CD8-positive, alpha-beta memory T cell (primary cell): Measurements from ENCODE around the gene SCRT2. TPM values are rescaled to one million over a fixed set of nuclear protein-coding genes. Genes with fewer than 3 reads are reported as not detected.
A peak's percentile ranks its signal among the peaks of the same experiment; 100 is the strongest.

ENCODE experiments used
- CTCF ChIA-PET: fragments of 350-600 bp; sonication (Branson Sonifier 250); formaldehyde crosslinking; loops from one replicate; lab custom pipeline; 2021; ENCODE audit warnings: antibody characterized with exemption; lab: Charles Lee
- POLR2A ChIA-PET: fragments of 350-600 bp; sonication (Branson Sonifier 250); formaldehyde crosslinking; loops from one replicate; lab custom pipeline; 2021; ENCODE audit warnings: antibody characterized with exemption; lab: Charles Lee
- DNase-seq, 5 donors: peaks; one replicate each; pipeline versions ENCODE4 v3.0.0 to v3.0.0-alpha.2; 2020 to 2022; ENCODE audit warnings: mixed read lengths in 1 of 5
- H3K27ac ChIP-seq: one replicate; pipeline ENCODE4 v1.7.0; 2013; ENCODE audit warnings: low read depth, mild to moderate bottlenecking, low read length, moderate library complexity
- H3K27me3 ChIP-seq: 2 replicates; pipeline ENCODE4 v1.7.0; 2013; ENCODE audit warnings: low read length, mild to moderate bottlenecking; ENCODE audit not compliant: insufficient read depth, poor library complexity, severe bottlenecking
- H3K36me3 ChIP-seq: 2 replicates; pipeline ENCODE4 v1.7.0; 2013; ENCODE audit warnings: mild to moderate bottlenecking, low read length, moderate library complexity; ENCODE audit not compliant: insufficient read depth
- H3K4me1 ChIP-seq: 2 replicates; pipeline ENCODE4 v1.7.0; 2013; ENCODE audit warnings: mild to moderate bottlenecking, low read length, moderate library complexity; ENCODE audit not compliant: insufficient read depth
- H3K4me3 ChIP-seq: 2 replicates; pipeline ENCODE4 v1.7.0; 2013; ENCODE audit warnings: mild to moderate bottlenecking, low read length
- H3K9me3 ChIP-seq: 2 replicates; pipeline ENCODE4 v1.7.0; 2013; ENCODE audit warnings: mild to moderate bottlenecking, low read length
- H3K27ac Mint-ChIP-seq, 8 donors: one replicate each; pipeline ENCODE4 v1.8.0; 2020 to 2021; ENCODE audit warnings: mixed read lengths in 8 of 8, mild to moderate bottlenecking in 6 of 8, inconsistent platforms in 3 of 8, moderate library complexity in 3 of 8
- H3K27me3 Mint-ChIP-seq, 2 donors: one replicate each; pipeline ENCODE4 v1.8.0; 2020 to 2021; ENCODE audit warnings: mixed read lengths in 2 of 2, mild to moderate bottlenecking in 1 of 2, moderate library complexity in 1 of 2
- H3K36me3 Mint-ChIP-seq, 3 donors: one replicate each; pipeline ENCODE4 v1.8.0; 2020 to 2021; ENCODE audit warnings: mixed read lengths in 3 of 3, inconsistent platforms in 1 of 3, mild to moderate bottlenecking in 1 of 3
- H3K4me1 Mint-ChIP-seq, 3 donors: one replicate each; pipeline ENCODE4 v1.8.0; 2020 to 2021; ENCODE audit warnings: mixed read lengths in 3 of 3, inconsistent platforms in 1 of 3, mild to moderate bottlenecking in 1 of 3
- H3K4me3 Mint-ChIP-seq, 7 donors: one replicate each; pipeline ENCODE4 v1.8.0; 2020 to 2021; ENCODE audit warnings: mixed read lengths in 7 of 7, mild to moderate bottlenecking in 6 of 7, moderate library complexity in 4 of 7, inconsistent platforms in 2 of 7
- H3K9me3 Mint-ChIP-seq, 5 donors: one replicate each; pipeline ENCODE4 v1.8.0; 2020 to 2022; ENCODE audit warnings: mixed read lengths in 5 of 5, mild to moderate bottlenecking in 3 of 5, moderate library complexity in 2 of 5, inconsistent platforms in 1 of 5
- polyA plus RNA-seq: library from polyadenylated mRNA; unstranded; fragments of 300-500 nt; fragmentation: Illumina TruSeq; gene quantifications from one replicate; pipeline ENCODE4 v1.2.3, GENCODE V29; 2021
- total RNA-seq, 2 experiments: library from RNA; stranded (reverse); gene quantifications; one replicate each; pipeline ENCODE4 v1.2.3, GENCODE V29; 2021

Gene SCRT2
- total and polyA plus RNA-seq, 3 experiments from 2014 or later, result not detected

DNA sequence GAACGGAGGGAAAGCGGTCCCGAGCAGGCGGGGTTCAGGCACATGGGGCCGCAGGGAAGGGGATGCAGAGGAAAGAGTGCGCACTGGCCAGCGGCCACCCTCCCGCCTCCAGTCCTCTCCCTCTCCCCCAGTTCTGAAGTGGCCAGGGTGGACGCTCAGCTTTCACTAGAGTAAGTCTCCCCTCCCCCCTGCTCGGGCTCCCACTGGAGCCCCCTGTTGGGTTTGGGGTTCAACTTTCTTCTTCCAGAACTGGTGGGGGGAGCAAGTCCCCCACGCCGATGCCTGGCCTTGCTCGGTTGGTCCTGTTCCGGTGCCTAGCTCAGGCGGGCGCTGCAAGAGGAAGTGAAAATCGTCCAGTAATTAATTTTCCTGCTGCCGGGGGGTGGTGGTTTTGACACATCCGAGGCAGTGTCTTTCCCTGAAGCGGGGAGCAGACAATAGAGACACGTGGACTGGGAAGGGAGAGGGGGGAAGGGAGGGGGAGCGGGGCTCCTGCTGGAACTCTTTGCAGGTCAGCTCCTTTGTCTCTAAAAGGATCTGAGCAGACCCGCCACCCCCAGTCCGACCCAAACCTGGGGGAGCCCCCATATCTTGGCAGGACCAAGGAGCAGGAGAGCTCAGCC, 824 bp upstream of the SCRT2 start:
- peaks cover 0 to 1% (median 0%) of the 10 kb centered on the region in 3 donors for H3K36me3 Mint-ChIP-seq
- H3K4me1 Mint-ChIP-seq, result peaks cover 4 to 9% (median 6%) of the 10 kb centered on the region in 3 donors
- H3K4me3 Mint-ChIP-seq, result no peak overlapping the region
- H3K27me3 Mint-ChIP-seq, result peaks cover 66 to 83% of the 10 kb centered on the region in 2 donors
- POLR2A ChIA-PET, result interaction anchor here (0.6 kb wide), 1 partner anchor 32 kb away, joined by 3 read pairs; no protein-coding TSS in a partner anchor
- Histone ChIP-seq H3K27me3 (peaks cover 55% of the 10 kb centered on the region), H3K4me3 (no peak overlapping the region), H3K36me3 (no peaks in the 10 kb centered on the region), H3K27ac (no peak overlapping the region), H3K4me1 (peaks cover 6% of the 10 kb centered on the region), H3K9me3 (no peaks in the 10 kb centered on the region)
- no peak for DNase-seq
- peaks cover 0 to 4% (median 0%) of the 10 kb centered on the region in 5 donors for H3K9me3 Mint-ChIP-seq
- CTCF ChIA-PET, result no interaction called here
- H3K27ac Mint-ChIP-seq, result peak overlapping the region in 1 of 8 donors; percentile 12

DNA sequence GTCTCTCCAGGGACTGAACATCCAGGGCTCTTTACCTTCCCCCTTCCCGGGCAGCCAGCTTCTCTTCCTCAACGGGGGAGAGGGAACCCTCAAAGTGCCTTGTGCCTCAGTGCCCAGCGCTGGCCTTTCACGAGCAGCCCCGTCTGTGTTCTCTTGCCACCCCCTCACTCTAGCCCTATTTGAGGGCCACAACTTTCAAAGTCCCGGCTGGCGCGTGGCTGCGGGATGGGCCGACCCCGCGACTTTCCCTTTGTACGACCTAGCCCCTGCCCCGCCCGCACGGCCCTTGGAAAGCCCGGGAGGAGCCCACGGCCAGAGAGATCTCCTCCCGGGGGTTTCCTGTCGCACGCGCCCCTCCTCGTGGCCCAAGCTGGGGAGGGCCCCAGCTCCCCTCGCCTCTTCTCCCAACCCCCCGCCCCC, 559 bp downstream of the SCRT2 start:
- DNase-seq, result no peak
- H3K27me3 ChIP-seq, result peaks cover 55% of the 10 kb centered on the region
- H3K4me1 ChIP-seq, result peaks cover 6% of the 10 kb centered on the region
- peaks cover 0 to 1% (median 0%) of the 10 kb centered on the region in 3 donors for H3K36me3 Mint-ChIP-seq
- H3K9me3 ChIP-seq, result no peaks in the 10 kb centered on the region
- H3K4me1 Mint-ChIP-seq, result peaks cover 5 to 9% (median 6%) of the 10 kb centered on the region in 3 donors
- ChIA-PET POLR2A (no interaction called here), CTCF (no interaction called here)
- H3K27ac Mint-ChIP-seq, result no peak overlapping the region
- no peaks in the 10 kb centered on the region for H3K36me3 ChIP-seq
- H3K4me3 ChIP-seq, result no peak overlapping the region
- H3K9me3 Mint-ChIP-seq, result peaks cover 0 to 4% (median 0%) of the 10 kb centered on the region in 5 donors
- H3K27ac ChIP-seq, result no peak overlapping the region
- H3K27me3 Mint-ChIP-seq, result peaks cover 62 to 83% of the 10 kb centered on the region in 2 donors
- no peak overlapping the region for H3K4me3 Mint-ChIP-seq

- H3K4me3 Mint-ChIP-seq, result no peak overlapping the region
- Histone ChIP-seq H3K27me3 (peaks cover 47% of the 10 kb centered on the region), H3K27ac (peak overlapping the region; percentile 48), H3K4me1 (peaks cover 6% of the 10 kb centered on the region), H3K4me3 (no peak overlapping the region), H3K36me3 (no peaks in the 10 kb centered on the region), H3K9me3 (no peaks in the 10 kb centered on the region)
- CTCF ChIA-PET, result no interaction called here
- H3K4me1 Mint-ChIP-seq, result peaks cover 5 to 9% (median 6%) of the 10 kb centered on the region in 3 donors
- peaks cover 0 to 4% (median 0%) of the 10 kb centered on the region in 5 donors for H3K9me3 Mint-ChIP-seq
- POLR2A ChIA-PET, result no interaction called here
- H3K27ac Mint-ChIP-seq, result no peak overlapping the region
- no peak for DNase-seq
- peaks cover 53 to 71% of the 10 kb centered on the region in 2 donors for H3K27me3 Mint-ChIP-seq
- H3K36me3 Mint-ChIP-seq, result peaks cover 0 to 1% (median 0%) of the 10 kb centered on the region in 3 donors
These were observed 2.0 kb downstream of the SCRT2 start for GRCh38 chr20:673603-674001.

DNA sequence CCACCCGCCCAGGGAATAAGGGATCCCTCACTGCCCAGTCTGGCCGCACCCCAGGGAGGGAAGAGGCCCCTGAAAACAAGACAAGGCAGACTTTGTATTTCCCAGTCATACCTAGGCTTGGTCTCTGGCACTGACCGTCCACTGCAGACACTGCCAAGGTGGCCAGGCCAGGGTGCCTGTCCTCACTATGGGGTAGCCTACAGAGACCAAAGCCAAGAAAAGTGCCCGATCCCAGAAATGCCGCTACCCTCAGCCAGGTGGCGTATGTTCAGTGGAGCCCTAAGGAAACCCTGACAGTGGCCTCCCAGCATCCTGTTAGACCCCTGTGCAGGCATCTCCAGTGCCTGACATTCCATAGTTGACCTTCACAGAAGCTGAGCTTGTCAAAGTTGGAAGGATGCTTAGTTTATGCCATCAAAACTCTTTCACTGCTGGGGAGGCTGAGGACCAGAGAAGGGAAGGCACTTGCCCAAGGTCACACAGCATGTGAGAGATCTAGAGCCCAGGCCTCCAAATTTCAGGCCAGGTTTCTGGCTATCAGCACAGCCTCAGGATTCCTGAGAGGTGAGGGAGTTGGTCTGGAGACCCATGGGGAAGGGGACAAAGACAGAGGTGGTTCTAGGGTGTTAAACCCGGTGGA, 2.5 kb downstream of the SCRT2 start:
- no peaks in the 10 kb centered on the region for H3K36me3 ChIP-seq
- H3K9me3 Mint-ChIP-seq, result peaks cover 0 to 3% (median 0%) of the 10 kb centered on the region in 5 donors
- peak overlapping the region; percentile 48 for H3K27ac ChIP-seq
- H3K27me3 Mint-ChIP-seq, result peaks cover 48 to 71% of the 10 kb centered on the region in 2 donors
- H3K36me3 Mint-ChIP-seq, result peaks cover 0 to 1% (median 0%) of the 10 kb centered on the region in 3 donors
- POLR2A ChIA-PET, result no interaction called here
- H3K9me3 ChIP-seq, result no peaks in the 10 kb centered on the region
- CTCF ChIA-PET, result no interaction called here
- H3K27me3 ChIP-seq, result peaks cover 43% of the 10 kb centered on the region
- H3K27ac Mint-ChIP-seq, result no peak overlapping the region
- DNase-seq, result no peak
- H3K4me3 Mint-ChIP-seq, result no peak overlapping the region
- peaks cover 5 to 9% (median 6%) of the 10 kb centered on the region in 3 donors for H3K4me1 Mint-ChIP-seq
- peaks cover 6% of the 10 kb centered on the region for H3K4me1 ChIP-seq
- no peak overlapping the region for H3K4me3 ChIP-seq

DNA sequence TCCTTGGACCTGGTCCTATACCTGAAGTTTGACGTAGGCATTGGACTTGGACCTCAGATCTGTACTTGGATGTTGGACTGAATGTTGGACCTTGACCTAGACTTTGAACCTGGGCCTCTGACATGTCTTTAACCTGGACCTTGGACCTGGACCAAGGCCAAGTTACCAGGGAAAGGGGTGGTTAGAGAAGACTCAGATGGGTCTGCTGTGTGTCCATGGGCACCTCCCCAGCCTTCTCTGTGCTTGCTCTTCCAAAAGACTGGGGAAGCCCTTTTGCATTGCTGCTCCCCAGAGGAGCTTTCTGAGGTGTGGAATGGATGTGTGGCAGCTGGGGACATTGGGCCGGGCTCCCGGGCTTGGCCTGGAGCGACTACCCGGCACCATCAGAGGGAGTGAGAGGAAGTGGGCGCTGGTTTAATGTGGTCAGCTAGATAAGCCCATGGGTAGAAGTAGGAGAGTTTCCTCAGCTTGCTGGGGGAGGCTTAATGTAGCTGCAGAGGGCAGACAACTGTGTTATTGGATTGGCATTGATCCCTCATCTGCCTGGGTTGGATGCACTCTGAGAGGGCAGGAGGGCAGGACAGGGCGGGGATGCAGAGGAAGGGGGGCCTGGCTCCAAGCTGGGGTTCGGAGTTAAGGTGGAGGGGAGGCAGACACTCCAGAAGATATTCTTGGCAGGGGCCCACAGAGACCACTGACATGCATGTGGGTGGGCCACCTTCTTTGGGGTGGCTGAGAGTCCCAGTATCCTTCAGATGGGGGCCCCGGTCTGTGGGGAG, 4.2 kb downstream of the SCRT2 start:
- H3K27ac ChIP-seq, result peak overlapping the region; percentile 73
- ChIA-PET POLR2A (no interaction called here), CTCF (no interaction called here)
- no peak overlapping the region for H3K4me3 Mint-ChIP-seq
- H3K9me3 ChIP-seq, result no peaks in the 10 kb centered on the region
- H3K4me1 ChIP-seq, result peaks cover 6% of the 10 kb centered on the region
- H3K27ac Mint-ChIP-seq, result no peak overlapping the region
- no peak overlapping the region for H3K4me3 ChIP-seq
- peaks cover 0 to 1% (median 0%) of the 10 kb centered on the region in 3 donors for H3K36me3 Mint-ChIP-seq
- DNase-seq, result no peak
- peaks cover 31% of the 10 kb centered on the region for H3K27me3 ChIP-seq
- peaks cover 35 to 77% of the 10 kb centered on the region in 2 donors for H3K27me3 Mint-ChIP-seq
- H3K36me3 ChIP-seq, result no peaks in the 10 kb centered on the region
- peaks cover 0 to 3% (median 0%) of the 10 kb centered on the region in 5 donors for H3K9me3 Mint-ChIP-seq
- peaks cover 5 to 9% (median 6%) of the 10 kb centered on the region in 3 donors for H3K4me1 Mint-ChIP-seq

- DNase-seq, result no peak
- peaks cover 0 to 6% (median 2%) of the 10 kb centered on the region in 3 donors for H3K4me1 Mint-ChIP-seq
- peaks cover 40 to 78% of the 10 kb centered on the region in 2 donors for H3K27me3 Mint-ChIP-seq
- Histone ChIP-seq H3K36me3 (no peaks in the 10 kb centered on the region), H3K27me3 (peaks cover 30% of the 10 kb centered on the region), H3K4me1 (no peaks in the 10 kb centered on the region), H3K4me3 (no peak overlapping the region), H3K9me3 (no peaks in the 10 kb centered on the region), H3K27ac (no peak overlapping the region)
- H3K9me3 Mint-ChIP-seq, result peaks cover 0 to 2% (median 0%) of the 10 kb centered on the region in 5 donors
- no peak overlapping the region for H3K4me3 Mint-ChIP-seq
- no peaks in the 10 kb centered on the region for H3K36me3 Mint-ChIP-seq
- ChIA-PET CTCF (interaction anchor here (3.3 kb wide), 1 partner anchor 24 kb away, joined by 12 read pairs; no protein-coding TSS in a partner anchor), POLR2A (no interaction called here)
- H3K27ac Mint-ChIP-seq, result no peak overlapping the region
These were observed 6.0 kb downstream of the SCRT2 start for GRCh38 chr20:669573-669972.

DNA sequence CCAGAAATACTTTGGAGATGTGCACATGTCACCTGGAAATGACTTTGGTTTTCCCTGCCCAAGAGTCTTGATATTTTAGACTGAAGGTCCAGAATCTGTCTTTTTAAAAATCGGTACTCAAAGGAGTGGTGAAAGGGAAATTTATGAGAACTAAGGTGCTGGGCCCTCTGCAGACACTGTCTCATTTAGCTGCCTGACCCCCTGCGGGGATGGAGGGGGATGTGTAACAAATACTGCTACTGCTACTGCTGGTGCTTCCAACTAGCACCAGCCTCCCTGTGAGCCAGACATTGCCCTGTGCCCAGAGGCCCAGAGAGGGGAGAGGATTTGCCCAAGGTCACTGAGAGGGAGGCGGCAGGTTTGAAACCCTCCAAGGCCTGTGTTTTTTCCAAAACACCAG, 7.0 kb downstream of the SCRT2 start:
- no peak overlapping the region for H3K27ac ChIP-seq
- Mint-ChIP-seq H3K4me1 (peaks cover 0 to 8% (median 2%) of the 10 kb centered on the region in 3 donors), H3K27me3 (peaks cover 38 to 72% of the 10 kb centered on the region in 2 donors), H3K27ac (no peak overlapping the region), H3K36me3 (no peaks in the 10 kb centered on the region), H3K4me3 (no peak overlapping the region), H3K9me3 (peaks cover 0 to 2% (median 0%) of the 10 kb centered on the region in 5 donors)
- H3K4me1 ChIP-seq, result no peaks in the 10 kb centered on the region
- peaks cover 22% of the 10 kb centered on the region for H3K27me3 ChIP-seq
- H3K36me3 ChIP-seq, result no peaks in the 10 kb centered on the region
- H3K4me3 ChIP-seq, result no peak overlapping the region
- ChIA-PET CTCF (interaction anchor here (3.3 kb wide), 1 partner anchor 23 kb away, joined by 12 read pairs; no protein-coding TSS in a partner anchor), POLR2A (no interaction called here)
- no peak for DNase-seq
- no peaks in the 10 kb centered on the region for H3K9me3 ChIP-seq
